Activated T-cell treated with anti-CD3 and anti-CD28 coated beads, Interleukin-2, amount 50 U/mL, for 24 hours (primary cell): ENCODE data around the gene CGB3.

Source experiments
- DNase-seq: peaks from one replicate; pipeline ENCODE4 v3.0.0-alpha.2; 2020
- H3K27ac Mint-ChIP-seq: 2 replicates; pipeline ENCODE4 v1.8.0; 2020; ENCODE audit warnings: mild to moderate bottlenecking, mixed read lengths
- H3K27me3 Mint-ChIP-seq: 2 replicates; pipeline ENCODE4 v1.8.0; 2020; ENCODE audit warnings: mixed read lengths
- H3K36me3 Mint-ChIP-seq: 2 replicates; pipeline ENCODE4 v1.8.0; 2020; ENCODE audit warnings: low read depth, mixed read lengths
- H3K4me1 Mint-ChIP-seq: 2 replicates; pipeline ENCODE4 v1.8.0; 2020; ENCODE audit warnings: low read depth, mixed read lengths
- H3K4me3 Mint-ChIP-seq: 2 replicates; pipeline ENCODE4 v1.8.0; 2020; ENCODE audit warnings: mild to moderate bottlenecking, moderate library complexity, mixed read lengths
- H3K9me3 Mint-ChIP-seq: 2 replicates; pipeline ENCODE4 v1.8.0; 2020; ENCODE audit warnings: mixed read lengths

The CGB3 gene

DNA sequence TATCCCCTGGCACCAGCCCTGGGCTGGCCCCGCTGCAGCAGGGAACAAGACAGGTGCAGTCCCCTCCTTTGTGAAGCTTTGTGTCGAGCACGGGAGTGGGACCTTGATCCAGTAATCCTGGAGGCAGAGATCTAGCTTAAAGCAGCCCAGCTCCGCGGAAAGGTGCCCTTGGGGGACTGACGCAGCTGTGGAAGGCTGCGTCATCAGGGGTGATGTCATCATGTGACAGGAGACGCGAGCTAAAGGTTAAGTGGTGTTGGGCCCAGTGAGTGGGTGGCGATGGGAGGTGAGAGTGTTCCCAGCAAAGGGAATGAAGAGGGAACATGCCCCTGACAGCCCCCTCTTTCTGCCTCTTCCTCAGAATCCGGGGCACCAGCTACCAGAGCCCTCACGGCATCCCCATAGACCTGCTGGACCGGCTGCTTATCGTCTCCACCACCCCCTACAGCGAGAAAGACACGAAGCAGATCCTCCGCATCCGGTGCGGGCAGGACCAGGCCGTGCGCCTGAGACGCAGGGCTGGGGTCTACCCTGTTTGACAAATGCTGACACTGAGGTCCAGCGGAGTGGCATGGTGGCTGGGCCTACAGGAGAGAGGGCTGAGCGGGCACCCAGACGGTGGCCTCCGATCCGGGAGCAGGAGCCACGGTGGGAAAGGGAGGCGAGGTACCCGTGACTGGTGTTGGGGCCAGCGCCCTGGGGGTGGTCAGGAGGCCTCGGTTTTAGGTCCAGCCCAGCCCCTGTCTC lies 9.8 kb downstream of the CGB3 start:
- DNase-seq = no peak
- Mint-ChIP-seq H3K4me1 (peaks cover 16% of the 10 kb centered on the region), H3K27ac (no peak overlapping the region), H3K27me3 (peaks cover 8% of the 10 kb centered on the region), H3K9me3 (no peaks in the 10 kb centered on the region), H3K4me3 (no peak overlapping the region), H3K36me3 (peaks cover 78% of the 10 kb centered on the region)

DNA sequence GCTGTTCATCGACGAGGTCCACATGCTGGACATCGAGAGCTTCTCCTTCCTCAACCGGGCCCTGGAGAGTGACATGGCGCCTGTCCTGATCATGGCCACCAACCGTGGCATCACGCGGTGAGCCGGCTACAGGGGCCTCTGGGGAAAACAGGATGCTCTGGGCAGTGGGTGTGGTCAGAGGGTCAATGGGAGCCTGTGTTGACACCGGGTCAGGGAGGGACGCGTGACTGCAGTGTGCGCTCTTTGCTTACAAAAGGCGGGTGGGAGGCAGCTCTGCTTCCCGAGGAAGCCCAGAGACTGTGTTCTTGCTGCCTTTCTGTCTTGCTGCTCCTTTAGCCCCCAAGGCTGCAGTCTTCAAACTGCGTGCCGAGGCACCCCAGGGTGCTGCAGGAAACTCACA lies 12.9 kb downstream of the CGB3 start:
- Mint-ChIP-seq H3K27ac (no peak overlapping the region), H3K27me3 (no peaks in the 10 kb centered on the region), H3K9me3 (no peaks in the 10 kb centered on the region), H3K36me3 (peaks cover 88% of the 10 kb centered on the region), H3K4me1 (no peaks in the 10 kb centered on the region), H3K4me3 (no peak overlapping the region)
- DNase-seq = no peak

DNA sequence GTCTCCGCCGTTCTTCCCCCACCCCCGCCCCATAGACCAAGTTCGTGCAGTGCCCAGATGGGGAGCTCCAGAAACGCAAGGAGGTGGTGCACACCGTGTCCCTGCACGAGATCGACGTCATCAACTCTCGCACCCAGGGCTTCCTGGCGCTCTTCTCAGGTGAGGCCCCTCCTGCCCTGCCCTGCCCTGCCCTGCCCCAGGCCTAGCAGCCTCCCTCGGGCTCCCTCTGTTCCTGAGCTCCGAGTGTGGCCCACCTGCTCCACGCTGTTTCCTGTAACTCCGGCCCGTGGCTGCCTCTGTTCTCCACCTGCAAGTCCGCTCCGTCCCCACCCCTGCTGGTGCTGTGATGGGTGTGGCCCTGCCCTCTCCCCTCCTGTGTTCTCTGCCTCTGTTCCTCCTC lies 13.7 kb downstream of the CGB3 start:
- Mint-ChIP-seq H3K36me3 (peaks cover 88% of the 10 kb centered on the region), H3K27me3 (no peaks in the 10 kb centered on the region), H3K9me3 (no peaks in the 10 kb centered on the region), H3K4me1 (no peaks in the 10 kb centered on the region), H3K4me3 (no peak overlapping the region), H3K27ac (no peak overlapping the region)
- no peak for DNase-seq

DNA sequence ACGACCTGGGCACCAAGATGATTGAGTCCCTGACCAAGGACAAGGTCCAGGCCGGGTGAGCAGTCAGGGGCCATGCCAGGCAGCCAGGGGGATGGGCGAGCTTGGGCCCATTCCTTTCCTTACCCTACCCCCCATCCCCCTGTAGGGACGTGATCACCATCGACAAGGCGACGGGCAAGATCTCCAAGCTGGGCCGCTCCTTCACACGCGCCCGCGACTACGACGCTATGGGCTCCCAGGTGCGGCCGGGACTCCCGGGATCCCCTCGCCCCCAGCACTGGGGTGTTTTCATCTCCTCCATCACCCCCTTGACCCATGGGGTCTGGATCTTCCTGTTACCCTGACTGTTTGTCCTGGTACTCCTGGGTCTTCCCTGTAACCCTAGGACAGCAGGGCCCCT lies 14.3 kb downstream of the CGB3 start:
- no peak for DNase-seq
- Mint-ChIP-seq H3K4me1 (no peaks in the 10 kb centered on the region), H3K4me3 (no peak overlapping the region), H3K36me3 (peaks cover 88% of the 10 kb centered on the region), H3K27ac (no peak overlapping the region), H3K9me3 (no peaks in the 10 kb centered on the region), H3K27me3 (no peaks in the 10 kb centered on the region)

DNA sequence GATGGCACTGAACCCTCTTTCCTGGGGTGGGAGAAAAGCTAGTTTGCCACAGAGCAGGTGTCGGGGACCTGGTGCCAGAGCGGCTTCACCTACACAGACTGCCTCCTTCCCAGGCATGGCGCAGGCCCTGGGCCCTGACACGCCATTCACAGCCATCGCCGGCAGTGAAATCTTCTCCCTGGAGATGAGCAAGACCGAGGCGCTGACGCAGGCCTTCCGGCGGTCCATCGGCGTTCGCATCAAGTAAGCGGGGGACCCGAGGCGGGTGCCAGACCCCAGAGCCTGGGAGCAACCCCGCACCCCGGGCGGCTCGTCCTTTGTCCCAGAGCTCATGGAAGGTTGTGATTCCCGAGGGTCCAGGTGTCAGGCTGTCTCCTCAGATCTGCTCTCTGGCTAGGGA lies 17.2 kb downstream of the CGB3 start:
- Mint-ChIP-seq H3K9me3 (no peaks in the 10 kb centered on the region), H3K36me3 (peaks cover 89% of the 10 kb centered on the region)

DNA sequence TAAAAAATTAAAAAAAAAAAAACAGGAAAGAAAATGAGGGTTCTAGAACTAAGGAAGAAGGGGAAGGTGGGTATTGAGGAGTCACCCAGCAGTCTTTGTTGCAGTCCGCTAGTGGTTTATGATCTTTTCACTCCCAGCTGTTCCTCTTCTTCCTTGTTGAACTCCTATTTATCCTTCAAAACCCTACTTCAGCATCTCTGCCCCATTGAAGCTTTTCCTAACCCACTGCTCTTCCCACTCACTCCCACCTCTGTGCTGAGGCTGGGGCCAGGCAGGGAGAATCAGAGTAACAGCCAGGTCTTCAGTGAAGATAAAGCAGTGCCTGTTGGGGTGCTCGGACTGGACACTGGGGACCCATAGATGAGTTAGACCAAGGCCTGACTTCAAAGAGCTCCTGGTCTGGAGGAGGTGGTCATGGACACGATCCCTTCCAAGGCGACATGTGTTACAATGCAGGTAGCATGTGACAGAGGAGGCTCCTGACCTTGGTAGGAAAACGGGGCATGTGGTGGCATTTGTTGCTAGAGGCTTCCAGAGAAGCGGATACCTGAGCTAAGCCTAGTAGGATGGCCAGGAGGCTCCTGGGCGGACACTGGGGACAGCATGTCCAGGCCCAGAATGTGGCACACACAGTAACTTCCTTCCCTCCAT lies 19.0 kb downstream of the CGB3 start:
- H3K36me3 Mint-ChIP-seq = peaks cover 81% of the 10 kb centered on the region
- H3K27ac Mint-ChIP-seq = peak overlapping the region; percentile 31
- no peaks in the 10 kb centered on the region for H3K9me3 Mint-ChIP-seq
- no peak for DNase-seq
- no peaks in the 10 kb centered on the region for H3K4me1 Mint-ChIP-seq
- no peak overlapping the region for H3K4me3 Mint-ChIP-seq
- H3K27me3 Mint-ChIP-seq = no peaks in the 10 kb centered on the region

More for the DNA sequence above, 17.2 kb downstream of the CGB3 start:
- H3K27ac Mint-ChIP-seq = no peak overlapping the region
- no peaks in the 10 kb centered on the region for H3K4me1 Mint-ChIP-seq
- H3K4me3 Mint-ChIP-seq = no peak overlapping the region
- no peaks in the 10 kb centered on the region for H3K27me3 Mint-ChIP-seq
- no peak for DNase-seq

DNA sequence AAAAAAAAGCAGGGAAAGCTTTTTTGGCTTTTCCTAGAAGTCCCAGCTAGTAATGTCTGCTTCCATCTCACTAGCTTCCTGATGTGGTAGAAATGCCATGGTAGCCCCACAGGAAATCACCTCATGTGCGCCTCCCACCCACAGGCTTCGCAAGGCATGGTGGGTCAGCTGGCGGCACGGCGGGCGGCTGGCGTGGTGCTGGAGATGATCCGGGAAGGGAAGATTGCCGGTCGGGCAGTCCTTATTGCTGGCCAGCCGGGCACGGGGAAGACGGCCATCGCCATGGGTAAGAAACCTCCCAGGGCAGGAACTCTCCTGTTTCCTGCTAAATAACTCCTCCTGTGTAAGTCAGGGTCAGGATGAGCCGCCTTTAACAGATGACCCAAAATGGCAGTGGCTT lies 20.0 kb downstream of the CGB3 start:
- Mint-ChIP-seq H3K9me3 (no peaks in the 10 kb centered on the region), H3K4me1 (peaks cover 9% of the 10 kb centered on the region), H3K27me3 (no peaks in the 10 kb centered on the region), H3K4me3 (no peak overlapping the region), H3K27ac (no peak overlapping the region), H3K36me3 (peaks cover 81% of the 10 kb centered on the region)
- no peak for DNase-seq

DNA sequence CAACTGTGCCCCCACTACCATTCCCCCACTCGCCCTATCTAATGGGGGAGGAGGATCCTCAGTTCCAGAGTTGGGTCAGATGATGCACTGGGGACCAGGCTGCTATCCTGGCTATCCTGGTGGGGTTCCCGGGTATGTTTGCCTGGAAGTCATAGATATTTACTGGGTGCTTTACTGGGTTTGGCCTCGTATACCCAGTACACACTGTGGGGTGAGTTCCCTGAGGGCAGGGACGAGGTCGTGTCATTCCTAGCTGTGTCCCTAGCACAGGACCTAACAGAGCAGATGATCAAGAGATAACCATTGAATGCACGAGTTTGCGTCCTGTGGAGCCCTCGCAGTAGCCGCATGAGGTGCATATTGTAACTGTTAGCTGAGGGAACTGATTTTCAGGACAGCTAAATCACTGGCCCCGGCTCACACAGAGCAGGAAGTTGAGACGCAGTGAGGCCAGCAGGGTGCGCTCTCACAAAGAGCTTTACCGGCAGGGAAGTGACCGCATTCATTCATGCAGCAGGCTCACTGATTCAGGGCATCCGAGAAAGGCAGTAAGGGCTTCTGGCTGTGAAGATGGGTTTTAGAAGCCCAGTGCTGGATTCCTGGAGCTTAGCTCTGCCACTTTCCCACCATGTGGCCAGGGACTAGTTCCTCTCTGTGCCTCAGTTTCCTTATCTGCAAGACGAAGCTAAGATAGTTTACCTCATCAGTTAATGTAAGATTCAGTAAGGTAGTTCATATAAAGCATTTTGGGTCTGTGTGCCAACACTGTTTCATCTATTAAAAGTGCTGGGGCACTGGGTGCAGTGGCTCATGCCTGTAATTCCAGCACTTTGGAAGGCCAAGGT lies 24.4 kb downstream of the CGB3 start:
- peaks cover 35% of the 10 kb centered on the region for H3K4me1 Mint-ChIP-seq
- peak overlapping the region; percentile 61 for H3K27ac Mint-ChIP-seq

DNA sequence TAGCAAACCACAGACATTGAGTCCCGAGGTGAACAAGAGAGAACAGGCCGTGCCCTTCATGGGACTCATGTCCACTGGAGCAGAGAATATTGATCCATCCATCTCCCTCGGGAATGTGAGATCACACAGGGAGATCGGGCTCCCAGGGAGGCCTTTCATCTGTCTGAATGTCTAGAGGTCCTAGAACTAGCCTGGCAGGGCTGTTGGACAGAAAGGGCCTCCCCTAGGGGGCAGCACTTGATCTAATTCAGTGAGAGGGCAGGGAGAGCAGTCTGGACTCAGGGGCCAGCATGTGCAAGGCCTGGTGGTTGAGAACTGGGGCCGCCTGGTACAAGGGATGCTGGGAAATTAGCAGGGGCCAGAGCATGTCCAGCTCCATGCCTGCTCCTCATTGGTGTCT lies 26.2 kb downstream of the CGB3 start:
- Mint-ChIP-seq H3K27me3 (no peaks in the 10 kb centered on the region), H3K4me3 (no peak overlapping the region), H3K27ac (peak overlapping the region; percentile 9), H3K4me1 (peaks cover 43% of the 10 kb centered on the region), H3K36me3 (peaks cover 68% of the 10 kb centered on the region), H3K9me3 (no peaks in the 10 kb centered on the region)
- DNase-seq = peak; percentile 58

More for the DNA sequence above, 24.4 kb downstream of the CGB3 start:
- DNase-seq = peak; percentile 79
- H3K27me3 Mint-ChIP-seq = no peaks in the 10 kb centered on the region
- H3K36me3 Mint-ChIP-seq = peaks cover 75% of the 10 kb centered on the region
- H3K4me3 Mint-ChIP-seq = no peak overlapping the region
- H3K9me3 Mint-ChIP-seq = no peaks in the 10 kb centered on the region

DNA sequence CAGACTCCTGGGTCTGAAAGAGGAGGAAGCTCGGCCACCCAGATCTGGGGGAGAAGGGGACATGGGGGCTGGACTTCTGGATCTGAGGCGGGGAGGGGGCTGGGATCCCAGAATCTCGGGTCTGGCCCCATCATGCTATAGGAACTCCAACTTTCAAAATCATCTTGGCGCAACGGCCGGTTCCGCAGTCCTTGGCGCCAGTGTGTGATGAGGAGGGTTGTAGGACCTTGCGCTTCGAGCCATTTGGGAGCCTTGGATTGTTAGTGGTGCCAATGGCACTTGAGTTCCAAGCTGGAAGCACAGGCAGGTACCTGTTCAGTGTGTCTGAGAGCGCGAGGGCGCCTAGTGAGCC lies 30.1 kb downstream of the CGB3 start:
- Mint-ChIP-seq H3K27me3 (no peaks in the 10 kb centered on the region), H3K27ac (peak overlapping the region; percentile 98), H3K9me3 (no peaks in the 10 kb centered on the region), H3K36me3 (peaks cover 58% of the 10 kb centered on the region), H3K4me3 (peak overlapping the region; percentile 99), H3K4me1 (peaks cover 54% of the 10 kb centered on the region)
- no peak for DNase-seq

DNA sequence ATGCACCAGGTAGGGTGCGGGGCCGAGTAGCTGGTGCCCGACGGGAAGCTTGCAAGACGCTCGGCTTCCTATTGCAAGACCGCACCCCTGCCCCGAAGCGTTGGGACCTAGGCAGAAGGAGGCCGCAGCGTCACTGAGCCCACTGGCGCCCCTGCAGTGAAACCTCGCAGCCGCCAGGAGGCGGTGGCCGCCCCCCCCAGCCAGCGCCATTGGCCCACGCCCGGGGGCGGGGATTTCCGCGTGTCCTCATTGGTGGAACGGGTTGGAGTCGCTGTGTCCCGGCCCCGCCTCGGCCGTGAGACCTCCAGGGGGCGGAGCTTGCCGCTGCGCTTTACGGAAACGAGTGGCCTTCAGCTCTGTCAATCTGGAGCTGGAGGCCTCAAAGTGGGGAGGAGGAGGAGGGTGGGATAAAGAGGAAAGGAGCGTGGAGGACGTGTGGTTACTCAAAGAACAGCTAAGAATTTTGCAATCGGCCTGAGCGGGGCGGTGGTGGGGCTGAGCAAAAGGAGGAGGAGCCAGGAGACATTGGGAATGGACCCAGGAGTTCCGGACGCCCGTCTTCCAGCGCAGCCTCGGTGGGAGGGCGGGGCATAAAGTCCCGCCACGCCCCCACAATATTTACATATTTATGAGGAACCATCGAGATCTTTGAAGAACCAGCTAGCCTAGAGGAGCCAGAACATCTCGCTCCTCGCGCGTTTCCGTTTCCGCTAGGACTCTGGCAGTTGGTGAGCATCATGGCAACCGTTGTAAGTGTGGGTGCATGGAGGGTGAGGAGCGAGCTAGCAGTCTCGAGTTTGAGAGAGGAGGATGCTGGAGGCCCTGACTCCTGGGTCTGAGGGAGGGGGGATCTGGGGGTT lies 30.7 kb downstream of the CGB3 start, which contains the start of the genes GYS1 and RUVBL2:
Gene GYS1, minus strand, starts transcription at position 135 of the 860 bp plus-strand sequence. CDS start 197 bp downstream, outside the sequence.
Gene RUVBL2, plus strand, starts transcription at position 713 of the 860 bp plus-strand sequence. Its CDS starts 25 bp downstream, at position 738.
- peak; percentile 99 for DNase-seq
- no peaks in the 10 kb centered on the region for H3K27me3 Mint-ChIP-seq
- H3K9me3 Mint-ChIP-seq = no peaks in the 10 kb centered on the region
- H3K4me1 Mint-ChIP-seq = peaks cover 56% of the 10 kb centered on the region
- peak within 1 kb of the TSS; percentile 99 for H3K4me3 Mint-ChIP-seq
- peaks cover 61% of the 10 kb centered on the region for H3K36me3 Mint-ChIP-seq
- H3K27ac Mint-ChIP-seq = peak within 1 kb of the TSS; percentile 98

DNA sequence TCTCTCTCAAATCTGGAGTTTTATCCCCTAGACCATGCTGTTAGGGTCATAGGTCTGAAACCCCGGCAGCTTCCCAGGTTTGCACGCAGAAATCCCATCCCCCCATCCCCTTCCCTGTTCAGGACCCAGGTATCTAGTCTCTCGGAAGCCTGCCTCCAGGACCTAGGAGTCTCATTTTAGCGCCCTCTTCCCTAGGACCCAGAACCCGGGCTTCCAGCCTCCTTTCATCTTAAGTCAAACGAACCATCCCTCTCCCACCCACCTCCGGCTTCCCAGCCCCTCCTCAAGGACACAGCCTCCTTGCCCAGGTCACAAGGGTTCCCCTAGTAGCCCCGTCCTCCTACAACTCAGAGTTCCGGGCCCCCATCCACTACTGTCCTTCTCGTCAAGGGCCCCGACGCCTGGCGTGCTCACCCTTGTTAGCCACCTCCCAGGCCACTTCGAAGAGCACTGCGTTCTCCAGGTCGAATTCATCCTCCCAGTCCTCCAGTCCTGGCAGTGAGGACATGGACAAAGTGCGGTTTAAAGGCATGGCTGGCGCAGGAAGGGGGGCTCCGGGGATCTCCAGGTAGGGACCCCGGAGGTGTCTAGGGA lies 31.5 kb downstream of the CGB3 start:
- Mint-ChIP-seq H3K27me3 (no peaks in the 10 kb centered on the region), H3K4me1 (peaks cover 55% of the 10 kb centered on the region), H3K4me3 (peak overlapping the region; percentile 99), H3K9me3 (no peaks in the 10 kb centered on the region), H3K27ac (peak overlapping the region; percentile 94), H3K36me3 (peaks cover 61% of the 10 kb centered on the region)
- no peak for DNase-seq

DNA sequence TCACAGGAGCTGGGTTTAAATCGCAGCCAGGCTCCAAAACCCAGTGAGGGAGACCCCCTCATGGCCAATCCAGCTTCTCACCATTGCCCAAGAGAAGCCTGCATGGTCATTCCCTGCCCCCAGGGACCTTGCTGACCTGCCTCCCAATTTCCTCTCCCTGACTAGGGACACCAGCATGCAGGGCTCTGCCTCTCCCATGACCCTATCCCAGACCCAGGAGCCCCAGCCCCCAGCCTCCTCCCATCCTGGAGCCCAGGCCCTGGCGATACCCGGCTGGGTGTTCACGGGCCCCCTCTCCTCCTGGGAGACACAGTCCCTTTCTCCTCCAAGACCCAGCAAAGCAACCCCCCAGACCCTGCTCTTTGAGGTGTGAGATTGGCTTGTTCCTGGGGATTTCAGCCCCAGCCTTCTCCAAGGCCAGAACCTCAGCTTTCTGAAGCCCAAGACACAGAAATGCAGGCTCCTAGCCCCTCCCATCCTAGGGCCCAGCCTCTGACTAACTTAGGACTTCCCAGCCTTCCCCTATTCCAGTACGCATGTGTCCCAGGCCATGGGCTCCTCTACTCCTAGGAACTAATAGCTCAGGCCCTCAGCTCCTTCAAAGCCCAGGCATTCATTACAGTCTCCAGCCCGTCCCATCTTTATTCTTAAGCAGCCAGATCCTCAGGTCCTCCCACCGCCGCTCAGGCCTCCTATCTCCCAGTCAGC lies 32.1 kb downstream of the CGB3 start:
- Mint-ChIP-seq H3K9me3 (no peaks in the 10 kb centered on the region), H3K27me3 (no peaks in the 10 kb centered on the region), H3K36me3 (peaks cover 63% of the 10 kb centered on the region), H3K4me3 (peak overlapping the region; percentile 99), H3K4me1 (peaks cover 59% of the 10 kb centered on the region), H3K27ac (peak overlapping the region; percentile 94)
- no peak for DNase-seq
